ENCODE data around the gene MTARC2.

Gene MTARC2

GRCh38 chr1:220769205-220769604 is 21.1 kb downstream of the MTARC2 start:
- DNase-seq (ENCODE audit: low spot score): no peak

- no peak for DNase-seq (ENCODE audit: low spot score)
Observed at GRCh38 chr1:220770245-220770913, 22.3 kb downstream of the MTARC2 start.

GRCh38 chr1:220772846-220773245 is 24.7 kb downstream of the MTARC2 start:
- DNase-seq (ENCODE audit: low spot score): no peak

GRCh38 chr1:220775240-220775853 is 27.2 kb downstream of the MTARC2 start:
- peak; percentile 38 for DNase-seq (ENCODE audit: low spot score)

GRCh38 chr1:220776254-220776653 is 28.1 kb downstream of the MTARC2 start:
- no peak for DNase-seq (ENCODE audit: low spot score)

GRCh38 chr1:220776720-220777326 is 28.7 kb downstream of the MTARC2 start:
- DNase-seq (ENCODE audit: low spot score): peak; percentile 73

GRCh38 chr1:220783453-220783852 is 35.3 kb downstream of the MTARC2 start:
- DNase-seq (ENCODE audit: low spot score): no peak

GRCh38 chr1:220784751-220785150 is 36.6 kb downstream of the MTARC2 start:
- DNase-seq (ENCODE audit: low spot score): no peak

GRCh38 chr1:220785166-220786056 is 37.3 kb downstream of the MTARC2 start:
- DNase-seq (ENCODE audit: low spot score): no peak

- no peak for DNase-seq (ENCODE audit: low spot score)
Observed at GRCh38 chr1:220786057-220786336, 37.9 kb downstream of the MTARC2 start.

GRCh38 chr1:220786337-220787068 is 38.4 kb downstream of the MTARC2 start, which contains the start of gene MTARC1:
Gene MTARC1 (plus strand): TSS chr1:220786913. CDS start chr1:220786945, 32 bp downstream.
- DNase-seq (ENCODE audit: low spot score): peak; percentile 73

GRCh38 chr1:220787069-220787619 is 39.0 kb downstream of the MTARC2 start:
- peak; percentile 60 for DNase-seq (ENCODE audit: low spot score)

GRCh38 chr1:220788900-220789299 is 40.8 kb downstream of the MTARC2 start:
- DNase-seq (ENCODE audit: low spot score): no peak

GRCh38 chr1:220789532-220790147 is 41.5 kb downstream of the MTARC2 start:
- DNase-seq (ENCODE audit: low spot score): no peak

- DNase-seq (ENCODE audit: low spot score): peak; percentile 38
Observed at GRCh38 chr1:220791285-220791684, 43.2 kb downstream of the MTARC2 start.

- no peak for DNase-seq (ENCODE audit: low spot score)
Observed at GRCh38 chr1:220791956-220792355, 43.8 kb downstream of the MTARC2 start.

- no peak for DNase-seq (ENCODE audit: low spot score)
Observed at GRCh38 chr1:220796530-220796929, 48.4 kb downstream of the MTARC2 start.

GRCh38 chr1:220797044-220797443 is 48.9 kb downstream of the MTARC2 start:
- DNase-seq (ENCODE audit: low spot score): no peak

- DNase-seq (ENCODE audit: low spot score): no peak
Observed at GRCh38 chr1:220797553-220797952, 49.4 kb downstream of the MTARC2 start.

- DNase-seq (ENCODE audit: low spot score): no peak
Observed at GRCh38 chr1:220798338-220798737, 50.2 kb downstream of the MTARC2 start.

GRCh38 chr1:220800262-220800661 is 52.1 kb downstream of the MTARC2 start:
- no peak for DNase-seq (ENCODE audit: low spot score)
